Measurements from ENCODE around the gene C2CD4C.
"Not testable (repeated sequence)": the region's sequence is repeated elsewhere in the genome, so short reads cannot be mapped to it uniquely, and the experiment has no call there.

GRCh38 chr19:355536-355935 is 53.4 kb downstream of the C2CD4C start:
- TF ChIP-seq CTCF, POLR2A (IDR thresholded peaks at IDR 0.05): not testable (repeated sequence)
